SU-DHL-6 (cell line): ENCODE data around the gene SP140L.

Experiments
- EZH2phosphoT487 ChIP-seq: fragments of 200-600 bp; sonication (generic), shearing (Covaris generic); conservative IDR thresholded peaks from 2 replicates; pipeline ENCODE4 v1.6.1; 2018; ENCODE audit warnings: mild to moderate bottlenecking, antibody characterized with exemption, low read length, moderate library complexity, mixed read lengths
- TF ChIP-seq, protein P1 (sequence below): fragments of 200-600 bp; sonication (generic); IDR thresholded peaks from one replicate; pipeline ENCODE4 v1.5.1; 2017; ENCODE audit warnings: antibody characterized with exemption, mild to moderate bottlenecking, low read length, moderate library complexity; ENCODE audit not compliant: insufficient read depth, poor library complexity, severe bottlenecking

DNA sequence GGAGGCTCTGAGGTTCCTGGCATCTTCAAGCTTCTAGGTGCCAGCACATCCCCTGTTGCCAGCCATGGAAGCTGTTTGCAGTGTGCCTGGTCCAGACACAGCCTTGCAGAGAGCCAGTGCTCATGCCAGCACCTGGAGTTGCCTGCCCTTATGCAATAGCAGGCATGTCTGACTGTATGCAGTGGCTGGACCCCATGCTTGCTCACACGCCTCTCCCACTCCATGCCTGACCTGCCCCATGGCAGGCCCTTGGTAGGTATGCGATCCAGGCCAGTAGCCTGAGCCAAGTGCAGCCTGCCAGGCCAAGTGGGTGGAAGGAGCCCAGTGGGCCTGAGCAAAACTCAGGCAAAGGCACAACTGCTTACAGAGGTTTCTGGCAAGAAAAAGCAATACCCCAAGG, 19.5 kb upstream of the SP140L start:
- TF ChIP-seq, protein P1, sequence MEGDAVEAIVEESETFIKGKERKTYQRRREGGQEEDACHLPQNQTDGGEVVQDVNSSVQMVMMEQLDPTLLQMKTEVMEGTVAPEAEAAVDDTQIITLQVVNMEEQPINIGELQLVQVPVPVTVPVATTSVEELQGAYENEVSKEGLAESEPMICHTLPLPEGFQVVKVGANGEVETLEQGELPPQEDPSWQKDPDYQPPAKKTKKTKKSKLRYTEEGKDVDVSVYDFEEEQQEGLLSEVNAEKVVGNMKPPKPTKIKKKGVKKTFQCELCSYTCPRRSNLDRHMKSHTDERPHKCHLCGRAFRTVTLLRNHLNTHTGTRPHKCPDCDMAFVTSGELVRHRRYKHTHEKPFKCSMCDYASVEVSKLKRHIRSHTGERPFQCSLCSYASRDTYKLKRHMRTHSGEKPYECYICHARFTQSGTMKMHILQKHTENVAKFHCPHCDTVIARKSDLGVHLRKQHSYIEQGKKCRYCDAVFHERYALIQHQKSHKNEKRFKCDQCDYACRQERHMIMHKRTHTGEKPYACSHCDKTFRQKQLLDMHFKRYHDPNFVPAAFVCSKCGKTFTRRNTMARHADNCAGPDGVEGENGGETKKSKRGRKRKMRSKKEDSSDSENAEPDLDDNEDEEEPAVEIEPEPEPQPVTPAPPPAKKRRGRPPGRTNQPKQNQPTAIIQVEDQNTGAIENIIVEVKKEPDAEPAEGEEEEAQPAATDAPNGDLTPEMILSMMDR = no peak
- no peak for TF ChIP-seq EZH2phosphoT487
